IPS-18c (cell line): ENCODE results near the gene SNED1.
"Not testable (repeated sequence)": the region's sequence is repeated elsewhere in the genome, so short reads cannot be mapped to it uniquely, and the experiment has no call there.

ENCODE experiments used
- H3K4me3 ChIP-seq: 2 replicates; pipeline ENCODE4 v1.7.0; 2013; ENCODE audit warnings: low read depth, mild to moderate bottlenecking, low read length, moderate library complexity; ENCODE audit not compliant: insufficient read depth
- H3K9me3 ChIP-seq: one replicate; pipeline ENCODE4 v1.6.1; 2013; ENCODE audit warnings: mild to moderate bottlenecking, low read length, moderate library complexity; ENCODE audit not compliant: control insufficient read depth, insufficient read depth

Gene SNED1

DNA sequence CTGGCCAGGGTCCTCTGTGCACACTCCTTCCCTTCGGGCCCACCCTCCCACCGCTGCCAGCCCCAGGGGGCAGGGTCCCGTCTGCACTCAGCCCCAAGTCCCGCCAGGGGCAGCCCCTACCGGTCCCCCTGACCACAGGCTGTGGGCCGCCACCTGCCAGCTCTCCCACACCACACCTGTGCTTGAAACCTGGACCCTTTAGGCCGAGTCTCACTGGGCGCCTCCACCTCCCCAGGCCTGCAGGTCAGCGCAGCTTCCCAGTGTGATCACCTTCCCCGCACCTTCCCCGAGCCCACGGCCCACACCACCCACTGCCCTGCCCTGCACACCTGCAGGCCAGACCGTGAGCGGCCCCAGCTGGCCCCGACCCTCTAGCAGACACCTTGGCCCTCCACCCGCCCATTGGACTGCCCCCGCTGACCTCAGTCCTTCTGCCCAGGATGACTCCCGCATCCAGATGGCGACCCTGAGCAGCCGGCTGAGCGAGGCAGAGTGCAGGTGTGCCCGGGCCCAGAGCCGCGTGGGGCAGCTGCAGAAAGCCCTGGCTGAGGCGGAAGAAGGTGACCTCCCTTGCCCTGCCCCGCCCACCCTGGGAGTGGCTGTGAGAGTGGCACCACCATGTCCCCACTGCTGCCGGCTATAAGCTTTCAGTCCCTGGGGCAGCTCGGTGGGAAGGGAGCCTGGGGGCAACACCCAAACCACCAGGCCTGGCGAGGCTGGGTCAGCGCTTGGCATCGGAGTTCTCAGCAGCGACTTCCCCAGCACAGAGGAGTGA, 31.3 kb upstream of the SNED1 start:
- Histone ChIP-seq H3K9me3 (no peaks in the 10 kb centered on the region), H3K4me3 (no peak overlapping the region)

DNA sequence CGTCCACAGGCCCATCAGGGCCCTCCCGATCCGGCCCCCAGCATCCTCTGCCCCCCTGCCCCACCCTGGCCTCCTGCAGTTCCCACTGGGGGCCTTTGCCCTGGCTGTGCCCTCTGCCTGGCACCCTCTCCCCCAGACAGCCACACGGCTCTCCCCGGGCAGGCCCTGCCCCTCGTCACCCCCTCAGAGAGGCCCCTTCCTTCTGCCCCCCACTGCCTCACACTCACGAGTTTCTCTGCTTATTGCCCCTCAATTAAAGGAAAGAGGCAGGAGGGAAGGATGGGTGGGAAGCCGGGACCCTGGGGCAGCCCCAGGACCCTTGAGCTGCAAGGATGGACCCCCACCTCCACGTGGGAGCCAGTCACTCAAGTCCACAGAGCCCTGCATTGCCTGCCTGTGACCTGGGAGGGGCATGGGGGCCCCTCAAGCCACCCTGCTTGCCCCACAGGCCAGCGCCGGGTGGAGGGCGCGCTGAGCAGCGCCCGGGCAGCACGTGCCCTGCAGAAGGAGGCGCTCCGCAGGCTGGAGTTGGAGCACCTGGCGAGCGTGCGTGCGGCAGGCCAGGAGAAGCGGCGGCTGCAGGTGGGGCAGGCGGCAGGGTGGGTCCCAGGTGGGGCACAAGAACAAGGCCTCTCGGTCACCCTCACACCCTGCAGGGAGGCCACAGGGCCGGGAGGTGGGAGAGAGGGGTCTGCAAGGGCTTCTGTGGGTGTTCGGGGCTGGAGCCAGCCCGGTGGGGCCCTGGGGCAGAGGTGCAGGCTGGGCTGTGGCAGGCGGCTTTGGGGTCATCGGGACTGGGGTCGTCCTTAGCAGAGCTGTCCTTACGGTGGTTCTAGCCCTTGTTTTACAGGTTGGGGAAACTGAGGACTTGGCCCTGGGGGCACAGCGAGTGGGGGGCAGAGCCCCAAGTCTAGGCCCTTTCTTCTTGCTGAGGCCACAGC, 30.5 kb upstream of the SNED1 start:
- Histone ChIP-seq H3K4me3 (no peak overlapping the region), H3K9me3 (no peaks in the 10 kb centered on the region)

GRCh38 chr2:240968731-240969624, 29.4 kb upstream of the SNED1 start:
- Histone ChIP-seq H3K4me3 (no peak overlapping the region), H3K9me3 (no peaks in the 10 kb centered on the region)

- H3K9me3 ChIP-seq: no peaks in the 10 kb centered on the region
- H3K4me3 ChIP-seq: no peak overlapping the region
Observed at GRCh38 chr2:240970104-240970503, 28.3 kb upstream of the SNED1 start.

DNA sequence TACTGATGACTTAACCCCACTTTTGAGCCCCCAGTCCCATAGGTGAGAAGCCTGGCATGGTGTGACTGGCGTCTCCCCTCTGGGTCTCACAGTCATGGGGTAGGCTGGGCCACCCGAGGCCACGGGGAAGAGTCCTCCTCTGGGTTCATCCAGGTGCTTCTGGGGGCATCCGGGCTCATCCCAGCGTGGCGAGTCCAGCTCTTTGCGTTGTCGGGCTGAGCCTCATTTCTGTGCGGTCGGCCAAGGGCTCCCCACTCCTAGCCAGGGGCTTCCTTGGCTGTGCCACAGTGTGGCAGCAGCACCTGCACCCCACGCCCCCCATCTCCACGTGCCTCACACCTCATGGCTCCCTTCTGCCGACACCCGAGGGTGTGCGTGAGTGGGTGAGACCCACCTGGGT, 27.6 kb upstream of the SNED1 start:
- no peak overlapping the region for H3K4me3 ChIP-seq
- no peaks in the 10 kb centered on the region for H3K9me3 ChIP-seq

GRCh38 chr2:240972201-240972600, 26.2 kb upstream of the SNED1 start:
- Histone ChIP-seq H3K9me3 (no peaks in the 10 kb centered on the region), H3K4me3 (no peak overlapping the region)

GRCh38 chr2:240972636-240973521, 25.5 kb upstream of the SNED1 start:
- no peaks in the 10 kb centered on the region for H3K9me3 ChIP-seq
- no peak overlapping the region for H3K4me3 ChIP-seq

GRCh38 chr2:240974771-240975572, 23.4 kb upstream of the SNED1 start:
- Histone ChIP-seq H3K9me3 (no peaks in the 10 kb centered on the region), H3K4me3 (no peak overlapping the region)

DNA sequence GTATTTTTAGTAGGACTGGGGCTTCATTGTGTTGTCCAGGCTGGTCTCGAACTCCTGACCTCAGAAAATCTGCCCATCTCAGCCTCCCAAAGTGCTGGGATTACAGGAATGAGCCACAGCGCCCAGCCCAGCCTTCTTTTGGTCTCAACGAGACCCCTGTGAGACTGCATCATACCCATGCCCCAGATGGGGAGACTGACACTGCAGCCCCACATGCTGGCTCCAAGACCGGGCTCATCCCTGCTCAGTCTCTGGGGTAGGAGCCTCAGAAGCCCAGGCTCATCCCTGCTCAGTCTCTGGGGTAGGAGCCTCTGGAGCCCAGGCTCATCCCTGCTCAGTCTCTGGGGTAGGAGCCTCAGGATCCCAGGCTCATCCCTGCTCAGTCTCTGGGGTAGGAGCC, 22.5 kb upstream of the SNED1 start:
- H3K4me3 ChIP-seq, H3K9me3 ChIP-seq: not testable (repeated sequence)

GRCh38 chr2:240981280-240981679, 17.1 kb upstream of the SNED1 start:
- H3K4me3 ChIP-seq: no peak overlapping the region
- H3K9me3 ChIP-seq: no peaks in the 10 kb centered on the region

DNA sequence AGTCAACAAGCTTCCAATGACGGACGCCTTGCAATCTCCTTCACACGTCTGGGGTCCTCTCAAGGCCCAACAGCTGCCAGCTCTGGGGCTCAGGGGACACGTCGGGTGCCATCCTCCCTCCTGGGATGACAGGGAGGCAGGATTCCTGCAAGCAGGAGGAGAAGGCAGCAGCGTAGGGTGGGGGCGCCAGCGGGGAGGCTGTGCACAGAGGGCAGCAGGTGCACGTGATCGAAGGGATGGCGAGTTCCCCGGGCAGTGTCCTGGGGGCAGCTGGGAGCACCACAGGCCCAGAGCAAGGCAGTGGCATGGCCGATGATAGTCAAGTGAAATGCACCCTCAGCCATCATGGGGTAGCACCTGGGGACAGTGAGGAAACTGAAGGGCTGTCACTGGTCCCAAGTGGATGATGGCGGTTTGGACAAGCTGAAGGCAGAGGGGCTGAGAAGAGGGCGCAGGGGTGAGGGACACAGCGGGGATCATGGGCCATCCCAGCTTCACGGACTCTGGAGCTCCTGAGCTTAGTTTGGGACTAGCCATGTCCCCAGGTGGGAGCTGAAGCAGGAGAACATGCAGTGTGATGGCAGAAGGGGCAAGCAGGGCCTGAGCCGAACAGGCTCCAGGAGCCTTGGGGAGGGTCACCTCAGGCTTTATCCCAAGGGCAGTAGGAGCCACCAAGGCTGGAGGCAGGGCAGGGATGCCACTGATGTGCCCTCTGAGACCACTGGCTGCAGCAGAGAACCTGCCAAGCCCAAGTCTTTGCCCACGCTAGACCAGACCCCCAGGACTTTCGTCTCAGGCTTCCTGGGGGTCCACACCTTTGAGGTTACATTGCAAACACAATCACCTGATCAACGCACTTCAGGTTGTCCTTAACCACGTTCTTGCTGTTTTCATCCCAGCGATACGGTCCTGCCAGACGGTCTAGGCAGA, 16.3 kb upstream of the SNED1 start:
- Histone ChIP-seq H3K4me3 (no peak overlapping the region), H3K9me3 (no peaks in the 10 kb centered on the region)

DNA sequence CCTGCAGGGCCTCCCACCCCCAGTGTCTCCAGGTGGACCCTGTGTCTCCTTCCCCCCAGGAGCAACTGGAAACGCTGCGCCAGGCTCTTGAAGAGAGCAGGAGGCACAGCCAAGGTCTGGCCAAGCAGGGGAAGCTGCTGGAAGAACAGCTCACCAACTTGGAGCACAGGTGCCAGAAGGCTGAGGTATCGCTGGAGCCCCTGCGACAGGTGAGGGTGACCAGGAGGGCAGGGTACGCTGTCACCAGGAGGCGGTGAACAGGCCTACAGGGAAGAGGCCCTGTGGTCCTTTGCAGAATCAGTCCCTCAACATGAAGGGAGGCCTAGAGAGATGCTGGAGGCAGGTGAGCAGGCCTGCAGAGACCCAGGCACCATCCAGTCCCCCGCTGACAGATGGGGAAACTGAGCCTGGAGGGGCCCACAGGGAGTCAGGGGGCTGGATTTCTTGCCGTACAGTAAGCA, 15.6 kb upstream of the SNED1 start:
- Histone ChIP-seq H3K9me3 (no peaks in the 10 kb centered on the region), H3K4me3 (no peak overlapping the region)

DNA sequence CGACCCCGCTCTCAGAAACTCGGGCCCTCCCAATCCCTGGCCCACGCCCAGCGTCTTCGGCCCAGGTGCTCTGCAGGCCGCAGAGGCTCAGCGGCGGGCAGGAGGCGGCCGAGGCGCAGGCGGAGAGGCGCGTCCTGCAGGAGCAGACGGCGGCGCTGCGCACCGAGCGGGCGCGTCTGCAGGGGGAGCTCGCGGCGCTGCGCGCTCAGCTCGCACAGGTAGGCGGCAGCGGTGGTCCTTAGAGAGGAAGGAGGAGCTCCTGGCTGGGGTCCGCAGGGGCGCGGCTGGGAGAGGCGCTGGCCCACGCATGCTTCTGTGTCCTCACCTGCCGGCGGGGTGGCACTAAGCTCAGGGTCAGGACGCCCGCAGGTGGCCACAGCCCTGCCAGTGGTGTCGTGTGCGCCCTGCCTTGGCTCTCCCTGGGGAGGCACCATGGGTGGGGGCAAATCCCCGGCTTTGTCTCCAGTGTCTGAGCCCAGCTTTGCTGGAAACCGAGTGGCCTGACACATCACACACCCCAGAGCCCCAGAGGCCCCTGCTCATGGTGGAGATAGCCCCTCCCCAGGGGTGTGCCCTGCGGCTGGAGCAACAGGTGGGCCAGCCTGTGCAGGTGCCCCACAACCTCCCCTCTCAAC, 14.9 kb upstream of the SNED1 start:
- peak overlapping the region; percentile 9; the same call in 1 of the 2 replicates for H3K4me3 ChIP-seq
- no peaks in the 10 kb centered on the region for H3K9me3 ChIP-seq

- no peaks in the 10 kb centered on the region for H3K9me3 ChIP-seq
- H3K4me3 ChIP-seq: no peak overlapping the region
Observed at GRCh38 chr2:240983996-240984498, 14.4 kb upstream of the SNED1 start.
